Measurements from ENCODE around the gene UBL3. TPM values are rescaled to one million over a fixed set of nuclear protein-coding genes. Genes with fewer than 3 reads are reported as not detected.
A peak's percentile ranks its signal among the peaks of the same experiment; 100 is the strongest.

UBL3 gene
- total RNA-seq, 1 experiment from 2014 or later: 13.8 TPM

DNA sequence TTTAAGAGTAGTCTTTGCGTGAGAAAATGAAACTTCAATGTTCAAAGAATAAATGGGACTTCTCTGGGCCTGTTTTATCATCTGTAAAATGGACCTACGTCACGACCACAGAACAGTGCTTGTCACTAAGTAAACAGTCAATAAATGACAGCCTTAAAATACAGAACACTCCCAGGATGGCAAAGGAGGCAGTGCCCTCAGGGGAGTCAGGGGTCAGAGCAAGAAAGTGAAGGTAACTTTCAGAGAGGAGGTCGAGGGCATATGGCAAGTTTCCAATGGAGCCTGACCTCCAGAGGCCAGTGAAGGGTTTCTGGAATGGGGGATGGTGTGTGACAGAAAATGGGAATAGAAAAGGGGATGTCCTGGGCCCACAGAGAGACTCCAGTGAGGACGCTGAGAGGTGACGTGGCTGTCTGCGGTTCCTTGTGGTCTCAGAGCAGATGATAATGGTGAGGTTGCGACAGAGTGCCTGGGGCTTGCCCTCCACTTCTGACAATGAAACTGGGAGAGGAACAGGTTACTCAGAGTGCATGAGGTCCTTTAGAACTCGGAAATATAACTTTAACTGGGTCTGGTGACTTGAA lies 91.8 kb downstream of the UBL3 start:
- DNase-seq: peak; percentile 34
- Mint-ChIP-seq H3K9me3 (ENCODE audit: low read depth, unreplicated experiment) (peaks cover 5% of the 10 kb centered on the region), H3K4me3 (ENCODE audit: low read depth, unreplicated experiment) (peak overlapping the region; percentile 33), H3K36me3 (ENCODE audit: insufficient read depth, unreplicated experiment) (no peaks in the 10 kb centered on the region), H3K4me1 (ENCODE audit: low read depth, unreplicated experiment) (peaks cover 8% of the 10 kb centered on the region), H3K27ac (ENCODE audit: unreplicated experiment) (peak overlapping the region; percentile 43), H3K27me3 (ENCODE audit: unreplicated experiment) (no peaks in the 10 kb centered on the region)
- BruUV-seq (replicated peaks): no TSS peak
- TF ChIP-seq, protein P1, sequence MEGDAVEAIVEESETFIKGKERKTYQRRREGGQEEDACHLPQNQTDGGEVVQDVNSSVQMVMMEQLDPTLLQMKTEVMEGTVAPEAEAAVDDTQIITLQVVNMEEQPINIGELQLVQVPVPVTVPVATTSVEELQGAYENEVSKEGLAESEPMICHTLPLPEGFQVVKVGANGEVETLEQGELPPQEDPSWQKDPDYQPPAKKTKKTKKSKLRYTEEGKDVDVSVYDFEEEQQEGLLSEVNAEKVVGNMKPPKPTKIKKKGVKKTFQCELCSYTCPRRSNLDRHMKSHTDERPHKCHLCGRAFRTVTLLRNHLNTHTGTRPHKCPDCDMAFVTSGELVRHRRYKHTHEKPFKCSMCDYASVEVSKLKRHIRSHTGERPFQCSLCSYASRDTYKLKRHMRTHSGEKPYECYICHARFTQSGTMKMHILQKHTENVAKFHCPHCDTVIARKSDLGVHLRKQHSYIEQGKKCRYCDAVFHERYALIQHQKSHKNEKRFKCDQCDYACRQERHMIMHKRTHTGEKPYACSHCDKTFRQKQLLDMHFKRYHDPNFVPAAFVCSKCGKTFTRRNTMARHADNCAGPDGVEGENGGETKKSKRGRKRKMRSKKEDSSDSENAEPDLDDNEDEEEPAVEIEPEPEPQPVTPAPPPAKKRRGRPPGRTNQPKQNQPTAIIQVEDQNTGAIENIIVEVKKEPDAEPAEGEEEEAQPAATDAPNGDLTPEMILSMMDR (IDR thresholded peaks at IDR 0.05; ENCODE audit: unreplicated experiment): no peak
- intact Hi-C loops (cut with micrococcal nuclease; ENCODE audit: unreplicated experiment): no loop called here
- CTCF ChIA-PET: interaction anchor here (0.7 kb wide), 1 partner anchor 13 kb away, joined by 3 read pairs; no protein-coding TSS in a partner anchor

DNA sequence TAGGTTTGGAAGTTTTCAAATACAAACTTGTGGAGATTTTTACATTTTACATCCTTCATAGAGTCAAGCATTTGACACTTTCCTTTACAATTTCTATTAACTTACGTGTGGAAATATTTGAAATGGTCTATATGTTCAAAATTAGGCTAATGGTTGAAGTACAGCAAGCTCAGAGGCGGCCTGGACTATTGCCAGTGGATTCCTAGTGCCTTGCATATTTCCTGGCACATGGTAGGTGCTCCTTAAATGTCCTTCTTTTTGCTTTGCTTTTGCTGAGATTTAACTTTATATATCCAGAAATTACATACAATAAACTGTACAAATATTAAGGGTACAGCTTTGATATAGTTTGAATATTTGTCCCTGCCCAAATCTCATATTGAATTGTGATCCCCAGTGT lies 93.9 kb downstream of the UBL3 start:
- BruUV-seq (replicated peaks): no TSS peak
- H3K27me3 Mint-ChIP-seq (ENCODE audit: unreplicated experiment): no peaks in the 10 kb centered on the region
- peaks cover 8% of the 10 kb centered on the region for H3K4me1 Mint-ChIP-seq (ENCODE audit: low read depth, unreplicated experiment)
- CTCF ChIA-PET: interaction anchor here (1.5 kb wide), 1 partner anchor 13 kb away, joined by 3 read pairs; no protein-coding TSS in a partner anchor
- H3K4me3 Mint-ChIP-seq (ENCODE audit: low read depth, unreplicated experiment): no peak overlapping the region
- DNase-seq: no peak
- intact Hi-C loops (cut with micrococcal nuclease; ENCODE audit: unreplicated experiment): no loop called here
- peaks cover 5% of the 10 kb centered on the region for H3K9me3 Mint-ChIP-seq (ENCODE audit: low read depth, unreplicated experiment)
- TF ChIP-seq, protein P1 (IDR thresholded peaks at IDR 0.05; ENCODE audit: unreplicated experiment): no peak
- no peaks in the 10 kb centered on the region for H3K36me3 Mint-ChIP-seq (ENCODE audit: insufficient read depth, unreplicated experiment)
- H3K27ac Mint-ChIP-seq (ENCODE audit: unreplicated experiment): no peak overlapping the region

DNA sequence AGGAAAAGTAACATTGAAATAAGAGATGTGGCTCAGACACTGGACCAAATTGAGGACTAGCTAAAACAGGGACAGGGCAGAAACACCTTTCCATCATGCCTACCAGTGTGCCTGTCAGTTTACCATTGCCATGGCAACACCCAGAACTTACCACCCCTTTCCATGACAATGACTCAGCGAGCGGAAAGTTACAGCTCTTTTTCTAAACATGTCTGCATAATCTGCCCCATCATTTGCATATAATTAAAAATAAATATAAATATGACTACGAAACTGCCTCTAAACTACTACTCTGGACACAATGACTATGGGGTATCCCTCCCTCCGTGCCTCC lies 96.0 kb downstream of the UBL3 start:
- no peak overlapping the region for H3K4me3 Mint-ChIP-seq (ENCODE audit: low read depth, unreplicated experiment)
- H3K27ac Mint-ChIP-seq (ENCODE audit: unreplicated experiment): no peak overlapping the region
- no peak for DNase-seq
- peaks cover 8% of the 10 kb centered on the region for H3K4me1 Mint-ChIP-seq (ENCODE audit: low read depth, unreplicated experiment)
- no peaks in the 10 kb centered on the region for H3K36me3 Mint-ChIP-seq (ENCODE audit: insufficient read depth, unreplicated experiment)
- BruUV-seq (replicated peaks): no TSS peak
- TF ChIP-seq, protein P1 (IDR thresholded peaks at IDR 0.05; ENCODE audit: unreplicated experiment): no peak
- intact Hi-C loops (cut with micrococcal nuclease; ENCODE audit: unreplicated experiment): no loop called here
- H3K27me3 Mint-ChIP-seq (ENCODE audit: unreplicated experiment): no peaks in the 10 kb centered on the region
- H3K9me3 Mint-ChIP-seq (ENCODE audit: low read depth, unreplicated experiment): no peaks in the 10 kb centered on the region
- CTCF ChIA-PET: no interaction called here

DNA sequence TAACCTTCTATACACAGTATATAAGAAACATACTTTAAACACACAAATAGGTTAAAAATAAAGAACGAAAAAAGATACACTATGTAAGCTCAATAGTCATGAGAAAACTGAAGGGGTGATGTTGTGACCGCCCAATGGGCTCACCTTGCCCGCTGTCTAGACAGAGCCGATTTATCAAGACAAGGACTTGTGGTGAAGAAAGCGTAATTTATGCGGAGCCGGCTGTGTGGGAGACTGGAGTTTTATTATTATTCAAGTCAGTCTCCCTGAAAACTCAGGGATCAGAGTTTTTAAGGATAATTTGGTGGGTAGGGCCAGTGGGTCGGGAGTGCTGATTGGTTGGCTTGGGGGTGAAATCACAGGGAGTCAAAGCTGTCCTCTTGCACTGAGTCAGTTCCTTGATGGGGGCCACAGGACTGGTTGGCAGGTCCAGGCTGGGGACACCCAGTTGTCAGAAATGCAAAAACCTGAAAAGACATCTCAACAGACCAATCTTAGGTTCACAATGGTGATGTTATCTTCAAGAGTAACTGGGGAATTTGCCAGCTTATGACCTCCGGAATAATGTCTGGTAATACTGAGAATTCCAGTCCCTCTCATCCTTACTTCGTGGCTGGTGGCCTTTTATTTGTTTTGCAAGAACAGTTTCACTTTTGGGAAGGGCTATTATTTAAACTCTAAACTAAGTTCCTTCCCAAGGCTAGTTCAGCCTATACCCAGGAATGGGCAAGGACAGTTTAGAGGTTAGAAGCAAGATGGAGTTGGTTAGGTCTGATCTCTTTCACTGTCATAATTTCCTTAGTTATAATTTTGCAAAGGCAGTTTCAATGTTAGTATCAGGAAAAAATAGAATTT lies 96.6 kb downstream of the UBL3 start:
- DNase-seq: no peak
- no TSS peak for BruUV-seq (replicated peaks)
- Mint-ChIP-seq H3K9me3 (ENCODE audit: low read depth, unreplicated experiment) (no peaks in the 10 kb centered on the region), H3K4me1 (ENCODE audit: low read depth, unreplicated experiment) (peaks cover 6% of the 10 kb centered on the region), H3K27me3 (ENCODE audit: unreplicated experiment) (no peaks in the 10 kb centered on the region), H3K4me3 (ENCODE audit: low read depth, unreplicated experiment) (no peak overlapping the region), H3K36me3 (ENCODE audit: insufficient read depth, unreplicated experiment) (no peaks in the 10 kb centered on the region), H3K27ac (ENCODE audit: unreplicated experiment) (no peak overlapping the region)
- CTCF ChIA-PET: no interaction called here
- TF ChIP-seq, protein P1 (IDR thresholded peaks at IDR 0.05; ENCODE audit: unreplicated experiment): no peak
- intact Hi-C loops (cut with micrococcal nuclease; ENCODE audit: unreplicated experiment): no loop called here
